Left lung (tissue), 10 donors: Measurements from ENCODE around the gene WDR83. TPM values are rescaled to one million over a fixed set of nuclear protein-coding genes. Genes with fewer than 3 reads are reported as not detected.

ENCODE experiments used
- ATAC-seq: fragments of 200-7000 bp; cut with Tn5 transposase; one replicate; pipeline ENCODE4 v1.9.1; 2020; ENCODE audit warnings: moderate library complexity
- DNase-seq, 4 donors: peaks; one replicate each; pipeline ENCODE4 v3.0.0-alpha.2; 2013 to 2020
- H3K27ac ChIP-seq, 2 donors: fragments of 200-600 bp; sonication (generic) in 1 of 2; one replicate each; pipeline versions ENCODE4 v1.5.0 to v1.8.0; 2020 to 2021
- H3K27me3 ChIP-seq, 2 donors: fragments of 200-600 bp; sonication (generic) in 1 of 2; one replicate each; pipeline versions ENCODE4 v1.5.0 to v1.8.0; 2020 to 2021
- H3K36me3 ChIP-seq, 2 donors: fragments of 200-600 bp; sonication (generic) in 1 of 2; one replicate each; pipeline versions ENCODE4 v1.5.0 to v1.8.0; 2020 to 2021
- H3K4me1 ChIP-seq, 2 donors: fragments of 200-600 bp; one replicate each; pipeline ENCODE4 v1.8.0; 2021
- H3K4me3 ChIP-seq, 2 donors: fragments of 200-600 bp; sonication (generic) in 1 of 2; one replicate each; pipeline versions ENCODE4 v1.5.0 to v1.8.0; 2020 to 2021; ENCODE audit warnings: mild to moderate bottlenecking in 1 of 2
- H3K9me3 ChIP-seq, 2 donors: fragments of 200-600 bp; sonication (generic) in 1 of 2; one replicate each; pipeline versions ENCODE4 v1.5.0 to v1.8.0; 2020 to 2021
- intact Hi-C, 2 donors: fragments of 100-400 bp; cut with DNase I; formaldehyde crosslinking; loops; one replicate each; pipeline versions ENCODE4 v1.11.2 to v1.14.2; 2022
- polyA plus RNA-seq, 6 donors: library from polyadenylated mRNA; unstranded; fragments of 120-200 nt; gene quantifications; one replicate each; pipeline ENCODE4 v1.2.1, GENCODE V29; 2013; ENCODE audit not compliant: insufficient read length in 6 of 6
- total RNA-seq, 2 donors: library from RNA; stranded (reverse); fragmentation: NEBNext Ultra II Directional; extraction: Animal tissue kit (Norgen Biotek cat#: 25700); gene quantifications; one replicate each; pipeline ENCODE4 v1.2.1, GENCODE V29; 2021
- TF ChIP-seq, protein P1 (sequence below), 2 donors: fragments of 200-600 bp; sonication (generic) in 1 of 2; IDR thresholded peaks; one replicate each; pipeline versions ENCODE4 v1.5.0 to v1.8.0; 2021; ENCODE audit warnings: antibody characterized with exemption in 2 of 2
- donor health status: DM: no; HTN: yes; CAD: no.
- donor health status: DM: no; HTN: no; CAD: no.

WDR83 gene
- total and polyA plus RNA-seq, 8 donors, result 9.0 to 27.1 (median 22.8) TPM

GRCh38 chr19:12689581-12690216 is 23.1 kb downstream of the WDR83 start:
- H3K9me3 ChIP-seq, result no peaks in the 10 kb centered on the region
- no peak overlapping the region for H3K27ac ChIP-seq
- ATAC-seq (no peak), DNase-seq (peak in 1 of 4 donors; percentile 67)
- no peaks in the 10 kb centered on the region for H3K27me3 ChIP-seq
- H3K4me3 ChIP-seq, result no peak overlapping the region
- H3K4me1 ChIP-seq, result peaks cover 0 to 3% of the 10 kb centered on the region in 2 donors
- intact Hi-C loops, result no loop called here
- TF ChIP-seq, protein P1, sequence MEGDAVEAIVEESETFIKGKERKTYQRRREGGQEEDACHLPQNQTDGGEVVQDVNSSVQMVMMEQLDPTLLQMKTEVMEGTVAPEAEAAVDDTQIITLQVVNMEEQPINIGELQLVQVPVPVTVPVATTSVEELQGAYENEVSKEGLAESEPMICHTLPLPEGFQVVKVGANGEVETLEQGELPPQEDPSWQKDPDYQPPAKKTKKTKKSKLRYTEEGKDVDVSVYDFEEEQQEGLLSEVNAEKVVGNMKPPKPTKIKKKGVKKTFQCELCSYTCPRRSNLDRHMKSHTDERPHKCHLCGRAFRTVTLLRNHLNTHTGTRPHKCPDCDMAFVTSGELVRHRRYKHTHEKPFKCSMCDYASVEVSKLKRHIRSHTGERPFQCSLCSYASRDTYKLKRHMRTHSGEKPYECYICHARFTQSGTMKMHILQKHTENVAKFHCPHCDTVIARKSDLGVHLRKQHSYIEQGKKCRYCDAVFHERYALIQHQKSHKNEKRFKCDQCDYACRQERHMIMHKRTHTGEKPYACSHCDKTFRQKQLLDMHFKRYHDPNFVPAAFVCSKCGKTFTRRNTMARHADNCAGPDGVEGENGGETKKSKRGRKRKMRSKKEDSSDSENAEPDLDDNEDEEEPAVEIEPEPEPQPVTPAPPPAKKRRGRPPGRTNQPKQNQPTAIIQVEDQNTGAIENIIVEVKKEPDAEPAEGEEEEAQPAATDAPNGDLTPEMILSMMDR (IDR thresholded peaks at IDR 0.05), result no peak
- H3K36me3 ChIP-seq, result peaks cover 0 to 11% of the 10 kb centered on the region in 2 donors

- DNase-seq (no peak), ATAC-seq (no peak)
- Histone ChIP-seq H3K4me3 (no peak overlapping the region), H3K9me3 (no peaks in the 10 kb centered on the region), H3K27ac (no peak overlapping the region), H3K36me3 (peaks cover 0 to 11% of the 10 kb centered on the region in 2 donors), H3K27me3 (no peaks in the 10 kb centered on the region), H3K4me1 (peaks cover 9 to 27% of the 10 kb centered on the region in 2 donors)
- intact Hi-C loops, result no loop called here
- TF ChIP-seq, protein P1 (IDR thresholded peaks at IDR 0.05), result no peak
Measured at GRCh38 chr19:12692960-12693359, 26.4 kb downstream of the WDR83 start.

DNA sequence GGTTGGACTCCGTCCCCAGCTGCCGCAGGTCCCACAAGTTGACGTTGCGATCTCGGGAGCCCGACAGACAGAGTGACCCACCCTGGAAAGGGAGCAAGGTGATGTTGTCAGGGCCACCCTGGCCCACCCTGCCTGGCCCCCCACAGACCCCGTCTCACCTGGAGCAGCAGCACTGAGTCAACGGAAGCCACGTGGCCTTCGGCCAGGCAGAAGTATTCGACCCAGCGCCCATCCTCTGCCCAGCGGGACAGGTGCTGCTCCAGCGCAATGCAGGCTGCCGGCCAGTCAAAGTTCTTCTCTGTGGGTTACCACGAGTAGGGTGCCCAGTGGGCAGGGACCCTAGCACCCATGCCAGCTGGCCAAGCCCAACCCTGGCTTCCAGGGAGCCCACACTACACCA is 28.0 kb downstream of the WDR83 start:
- DNase-seq (peak in 1 of 4 donors; percentile 65), ATAC-seq (no peak)
- H3K36me3 ChIP-seq, result peaks cover 0 to 18% of the 10 kb centered on the region in 2 donors
- H3K27ac ChIP-seq, result no peak overlapping the region
- H3K4me1 ChIP-seq, result peaks cover 9 to 27% of the 10 kb centered on the region in 2 donors
- H3K9me3 ChIP-seq, result no peaks in the 10 kb centered on the region
- H3K27me3 ChIP-seq, result no peaks in the 10 kb centered on the region
- intact Hi-C loops, result no loop called here
- no peak overlapping the region for H3K4me3 ChIP-seq
- TF ChIP-seq, protein P1 (IDR thresholded peaks at IDR 0.05), result no peak

DNA sequence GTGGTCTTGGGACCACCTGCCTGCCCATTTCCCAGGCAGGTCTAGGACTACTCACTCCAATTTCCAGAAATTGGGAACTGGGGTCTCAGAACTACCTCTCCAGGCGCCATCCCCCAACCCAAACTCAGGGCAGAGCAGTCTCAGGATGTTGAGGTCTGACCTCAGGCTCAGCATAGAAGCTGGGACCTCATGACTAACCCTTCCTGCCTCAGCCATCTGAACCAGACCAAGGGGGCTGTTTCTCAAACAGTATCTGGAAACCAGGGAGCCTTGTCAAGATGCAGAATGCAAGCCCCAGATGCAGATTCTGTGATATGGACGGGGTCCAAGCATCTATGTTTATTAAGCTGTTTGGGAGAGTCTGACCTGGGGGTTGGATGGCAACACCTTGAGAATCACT is 28.5 kb downstream of the WDR83 start:
- H3K4me1 ChIP-seq, result peaks cover 9 to 27% of the 10 kb centered on the region in 2 donors
- H3K36me3 ChIP-seq, result peaks cover 0 to 21% of the 10 kb centered on the region in 2 donors
- ATAC-seq, result no peak
- no peak overlapping the region for H3K4me3 ChIP-seq
- no peak overlapping the region for H3K27ac ChIP-seq
- H3K9me3 ChIP-seq, result no peaks in the 10 kb centered on the region
- DNase-seq, result no peak
- intact Hi-C loops, result no loop called here
- H3K27me3 ChIP-seq, result no peaks in the 10 kb centered on the region
- TF ChIP-seq, protein P1 (IDR thresholded peaks at IDR 0.05), result no peak

- H3K27me3 ChIP-seq, result no peaks in the 10 kb centered on the region
- TF ChIP-seq, protein P1 (IDR thresholded peaks at IDR 0.05), result no peak
- H3K9me3 ChIP-seq, result no peaks in the 10 kb centered on the region
- no peak overlapping the region for H3K27ac ChIP-seq
- DNase-seq (no peak), ATAC-seq (no peak)
- H3K4me3 ChIP-seq, result peak overlapping the region; percentile 71 to 87
- peaks cover 9 to 27% of the 10 kb centered on the region in 2 donors for H3K4me1 ChIP-seq
- intact Hi-C loops, result no loop called here
- peaks cover 0 to 25% of the 10 kb centered on the region in 2 donors for H3K36me3 ChIP-seq
Measured at GRCh38 chr19:12695514-12695913, 28.9 kb downstream of the WDR83 start.
